Astrocyte of the spinal cord (primary cell): Measurements from ENCODE around the gene TMEM255B.
A peak's percentile ranks its signal among the peaks of the same experiment; 100 is the strongest.

Experiments used
- DNase-seq: peaks from one replicate; pipeline ENCODE4 v3.0.0; 2011; ENCODE audit warnings: low read depth, low spot score
- H3K4me3 ChIP-seq: 2 replicates; pipeline ENCODE4 v1.5.1; 2011; ENCODE audit warnings: low read depth, mild to moderate bottlenecking, low read length, moderate library complexity
- CTCF ChIP-seq: IDR thresholded peaks from 2 replicates; pipeline ENCODE4 v1.5.1; 2012; ENCODE audit warnings: low read depth, mild to moderate bottlenecking, low read length, inconsistent platforms
- in situ Hi-C: cut with HindIII; loops from 2 replicates; pipeline ENCODE4 v1.10.0; 2017; ENCODE audit warnings: low sequenced_read_pairs

TMEM255B gene

GRCh38 chr13:113796964-113797676 is 38.1 kb downstream of the TMEM255B start:
- H3K4me3 ChIP-seq, result no peak overlapping the region
- no peak for DNase-seq
- TF ChIP-seq CTCF, result no peak
- in situ Hi-C loops, result no loop called here

GRCh38 chr13:113798200-113798811 is 39.3 kb downstream of the TMEM255B start:
- no peak for DNase-seq
- TF ChIP-seq CTCF, result no peak
- in situ Hi-C loops, result no loop called here
- no peak overlapping the region for H3K4me3 ChIP-seq

GRCh38 chr13:113800576-113800926 is 41.5 kb downstream of the TMEM255B start:
- no peak for DNase-seq
- H3K4me3 ChIP-seq, result no peak overlapping the region
- in situ Hi-C loops, result no loop called here
- no peak for TF ChIP-seq CTCF

- no peak overlapping the region for H3K4me3 ChIP-seq
- no peak for DNase-seq
- no peak for TF ChIP-seq CTCF
- in situ Hi-C loops, result no loop called here
Observed at GRCh38 chr13:113801289-113801961, 42.4 kb downstream of the TMEM255B start.

GRCh38 chr13:113802090-113802531 is 43.1 kb downstream of the TMEM255B start:
- in situ Hi-C loops, result no loop called here
- DNase-seq, result peak; percentile 74
- TF ChIP-seq CTCF, result peak; percentile 29
- H3K4me3 ChIP-seq, result no peak overlapping the region

GRCh38 chr13:113802761-113803160 is 43.7 kb downstream of the TMEM255B start:
- in situ Hi-C loops, result no loop called here
- no peak overlapping the region for H3K4me3 ChIP-seq
- no peak for DNase-seq
- peak; percentile 19 for TF ChIP-seq CTCF
